Fibroblast of villous mesenchyme (primary cell): ENCODE results near the gene GPC6. TPM values are rescaled to one million over a fixed set of nuclear protein-coding genes. Genes with fewer than 3 reads are reported as not detected.

Experiments
- DNase-seq: peaks from one replicate; pipeline ENCODE4 v3.0.0-alpha.2; 2010; ENCODE audit warnings: low read depth
- H3K4me3 ChIP-seq: 2 replicates; pipeline ENCODE4 v1.5.1; 2011; ENCODE audit warnings: low read depth, mild to moderate bottlenecking, low read length
- CTCF ChIP-seq: IDR thresholded peaks from 2 replicates; pipeline ENCODE4 v1.5.1; 2012; ENCODE audit warnings: low read depth, mild to moderate bottlenecking, low read length; ENCODE audit not compliant: insufficient read depth
- total RNA-seq: library from RNA; depleted of rRNA; stranded (reverse); fragments of >200 nt; gene quantifications from 2 replicates; pipeline ENCODE4 v1.2.3, GENCODE V29; 2012

Gene GPC6
- total RNA-seq, 1 donor = 6.0 TPM

- no peak for DNase-seq
- H3K4me3 ChIP-seq = no peak overlapping the region
These were observed 194.3 kb downstream of the GPC6 start for GRCh38 chr13:93420887-93421286.

GRCh38 chr13:93422980-93423543, 196.5 kb downstream of the GPC6 start:
- DNase-seq = peak; percentile 9
- TF ChIP-seq CTCF = no peak
- H3K4me3 ChIP-seq = no peak overlapping the region

More at GRCh38 chr13:93420887-93421286, 194.3 kb downstream of the GPC6 start:
- no peak for TF ChIP-seq CTCF

- no peak for TF ChIP-seq CTCF
- DNase-seq = no peak
These were observed 198.8 kb downstream of the GPC6 start for GRCh38 chr13:93425411-93425810.

GRCh38 chr13:93430381-93430780, 203.8 kb downstream of the GPC6 start:
- no peak for DNase-seq
- H3K4me3 ChIP-seq = no peak overlapping the region
- no peak for TF ChIP-seq CTCF

More at GRCh38 chr13:93425411-93425810, 198.8 kb downstream of the GPC6 start:
- H3K4me3 ChIP-seq = no peak overlapping the region

- no peak overlapping the region for H3K4me3 ChIP-seq
- DNase-seq = no peak
- TF ChIP-seq CTCF = no peak
These were observed 209.0 kb downstream of the GPC6 start for GRCh38 chr13:93435651-93436050.

- no peak for DNase-seq
- no peak overlapping the region for H3K4me3 ChIP-seq
- TF ChIP-seq CTCF = no peak
These were observed 210.5 kb downstream of the GPC6 start for GRCh38 chr13:93437081-93437480.

GRCh38 chr13:93446238-93446637, 219.6 kb downstream of the GPC6 start:
- H3K4me3 ChIP-seq = no peak overlapping the region
- no peak for TF ChIP-seq CTCF
- no peak for DNase-seq
